Vagina (tissue), 2 donors: ENCODE measurements around the gene FGFRL1. TPM values are rescaled to one million over a fixed set of nuclear protein-coding genes. Genes with fewer than 3 reads are reported as not detected.

ENCODE experiments used
- DNase-seq, 2 donors: peaks; one replicate each; pipeline ENCODE4 v3.0.0-alpha.2; 2017; ENCODE audit errors: extremely low spot score in 2 of 2
- H3K27ac ChIP-seq: fragments of 200-600 bp; sonication (generic); one replicate; pipeline ENCODE4 v1.5.1; 2019
- H3K27me3 ChIP-seq: fragments of 200-600 bp; sonication (generic); one replicate; pipeline ENCODE4 v1.5.1; 2019
- H3K36me3 ChIP-seq, 2 donors: fragments of 200-600 bp; sonication (generic); one replicate each; pipeline ENCODE4 v1.5.1; 2017 to 2019
- H3K4me1 ChIP-seq: fragments of 200-600 bp; sonication (generic); one replicate; pipeline ENCODE4 v1.5.1; 2019
- H3K4me3 ChIP-seq, 2 donors: fragments of 200-600 bp; sonication (generic); 1 replicate in 1 of 2; 2 replicates in 1 of 2; pipeline ENCODE4 v1.5.1; 2016 to 2019
- H3K9me3 ChIP-seq: fragments of 200-600 bp; sonication (generic); one replicate; pipeline ENCODE4 v1.5.1; 2019
- CTCF ChIP-seq, 3 experiments: fragments of 450-650 bp in 2 of 3; fragments of 200-600 bp in 1 of 3; sonication (generic) in 1 of 3; IDR thresholded peaks; one replicate each; pipeline ENCODE4 v1.5.1; 2017 to 2019; ENCODE audit warnings: antibody characterized with exemption in 3 of 3, mild to moderate bottlenecking in 2 of 3, moderate library complexity in 2 of 3
- POLR2A ChIP-seq, 2 donors: fragments of 450-650 bp; IDR thresholded peaks; one replicate each; pipeline ENCODE4 v1.6.1; 2017; ENCODE audit warnings: antibody characterized with exemption in 2 of 2, mild to moderate bottlenecking in 2 of 2, moderate library complexity in 2 of 2
- POLR2AphosphoS5 ChIP-seq, 2 donors: sonication (generic); formaldehyde crosslinking; IDR thresholded peaks; one replicate each; pipeline ENCODE4 v1.9.0; 2017; ENCODE audit warnings: antibody characterized with exemption in 2 of 2, mild to moderate bottlenecking in 2 of 2, low read depth in 1 of 2; ENCODE audit not compliant: insufficient read depth in 1 of 2
- intact Hi-C: fragments of 100-400 bp; cut with DNase I; formaldehyde crosslinking; loops from one replicate; pipeline ENCODE4 v1.15.1; 2023
- total RNA-seq: library from RNA; depleted of rRNA; stranded (reverse); fragments of >200 nt; gene quantifications from one replicate; pipeline ENCODE4 v1.2.3, GENCODE V29; 2016

FGFRL1 gene
- total RNA-seq, 1 donor from 2014 or later: 20.9 TPM

- no peaks in the 10 kb centered on the region for H3K9me3 ChIP-seq
- no peak overlapping the region for H3K4me3 ChIP-seq
- intact Hi-C loops: no loop called here
- H3K27me3 ChIP-seq: no peaks in the 10 kb centered on the region
- no peaks in the 10 kb centered on the region for H3K36me3 ChIP-seq
- no peaks in the 10 kb centered on the region for H3K4me1 ChIP-seq
- no peak overlapping the region for H3K27ac ChIP-seq
- TF ChIP-seq POLR2AphosphoS5 (IDR thresholded peaks at IDR 0.05; ENCODE audit: insufficient read depth in 1 of 2, low read depth in 1 of 2) (no peak), POLR2A (IDR thresholded peaks at IDR 0.05) (no peak), CTCF (IDR thresholded peaks at IDR 0.05) (no peak)
- no peak for DNase-seq
These were observed 54.3 kb downstream of the FGFRL1 start for GRCh38 chr4:1065732-1066131.

- H3K9me3 ChIP-seq: no peaks in the 10 kb centered on the region
- H3K27me3 ChIP-seq: no peaks in the 10 kb centered on the region
- DNase-seq: no peak
- no peaks in the 10 kb centered on the region for H3K36me3 ChIP-seq
- H3K4me3 ChIP-seq: no peak overlapping the region
- H3K4me1 ChIP-seq: no peaks in the 10 kb centered on the region
- intact Hi-C loops: no loop called here
- TF ChIP-seq POLR2AphosphoS5 (IDR thresholded peaks at IDR 0.05; ENCODE audit: insufficient read depth in 1 of 2, low read depth in 1 of 2) (no peak), POLR2A (IDR thresholded peaks at IDR 0.05) (no peak), CTCF (IDR thresholded peaks at IDR 0.05) (no peak)
- H3K27ac ChIP-seq: no peak overlapping the region
These were observed 58.0 kb downstream of the FGFRL1 start for GRCh38 chr4:1069394-1069793.

- Histone ChIP-seq H3K4me1 (no peaks in the 10 kb centered on the region), H3K27ac (no peak overlapping the region), H3K9me3 (no peaks in the 10 kb centered on the region), H3K36me3 (no peaks in the 10 kb centered on the region), H3K4me3 (no peak overlapping the region), H3K27me3 (no peaks in the 10 kb centered on the region)
- TF ChIP-seq POLR2A (IDR thresholded peaks at IDR 0.05) (no peak), CTCF (IDR thresholded peaks at IDR 0.05) (peak in 1 of 3 experiments; percentile 43)
- intact Hi-C loops: no loop called here
- DNase-seq: no peak
These were observed 61.5 kb downstream of the FGFRL1 start for GRCh38 chr4:1072830-1073446.

GRCh38 chr4:1074077-1074476 is 62.7 kb downstream of the FGFRL1 start:
- no peak for DNase-seq
- Histone ChIP-seq H3K27me3 (no peaks in the 10 kb centered on the region), H3K4me3 (no peak overlapping the region), H3K27ac (no peak overlapping the region), H3K36me3 (no peaks in the 10 kb centered on the region), H3K9me3 (no peaks in the 10 kb centered on the region), H3K4me1 (no peaks in the 10 kb centered on the region)
- TF ChIP-seq CTCF (IDR thresholded peaks at IDR 0.05) (no peak), POLR2AphosphoS5 (IDR thresholded peaks at IDR 0.05; ENCODE audit: insufficient read depth in 1 of 2, low read depth in 1 of 2) (no peak), POLR2A (IDR thresholded peaks at IDR 0.05) (no peak)
- intact Hi-C loops: no loop called here

- no peaks in the 10 kb centered on the region for H3K9me3 ChIP-seq
- no peak for DNase-seq
- H3K4me1 ChIP-seq: no peaks in the 10 kb centered on the region
- intact Hi-C loops: no loop called here
- H3K27ac ChIP-seq: no peak overlapping the region
- TF ChIP-seq CTCF (IDR thresholded peaks at IDR 0.05) (no peak), POLR2A (IDR thresholded peaks at IDR 0.05) (no peak), POLR2AphosphoS5 (IDR thresholded peaks at IDR 0.05; ENCODE audit: insufficient read depth in 1 of 2, low read depth in 1 of 2) (no peak)
- no peaks in the 10 kb centered on the region for H3K27me3 ChIP-seq
- H3K36me3 ChIP-seq: no peaks in the 10 kb centered on the region
- no peak overlapping the region for H3K4me3 ChIP-seq
These were observed 63.8 kb downstream of the FGFRL1 start for GRCh38 chr4:1075225-1075624.
